Smooth muscle cell (in vitro differentiated cells): ENCODE results near the gene UBTF. TPM values are rescaled to one million over a fixed set of nuclear protein-coding genes. Genes with fewer than 3 reads are reported as not detected.

Source experiments
- DNase-seq: peaks from one replicate; lab custom pipeline; 2025; ENCODE audit not compliant: unreplicated experiment; lab: John Stamatoyannopoulos, UW
- H2AFZ ChIP-seq: fragments of 200-600 bp; sonication (generic); 2 replicates; pipeline ENCODE4 v1.6.0; 2016; ENCODE audit warnings: antibody characterized with exemption, low read depth, mild to moderate bottlenecking
- H3F3A ChIP-seq: fragments of 200-600 bp; sonication (generic); 2 replicates; pipeline ENCODE4 v1.6.0; 2017; ENCODE audit warnings: antibody characterized with exemption, low read depth
- H3K27ac ChIP-seq: fragments of 200-600 bp; sonication (generic); 2 replicates; pipeline ENCODE4 v1.5.1; 2016; ENCODE audit warnings: low read depth, mild to moderate bottlenecking
- H3K27me3 ChIP-seq: fragments of 200-600 bp; sonication (generic); 2 replicates; pipeline ENCODE4 v1.6.1; 2016; ENCODE audit warnings: low read depth, mild to moderate bottlenecking
- H3K36me3 ChIP-seq: fragments of 200-600 bp; sonication (generic); 2 replicates; pipeline ENCODE4 v1.5.1; 2016; ENCODE audit warnings: low read depth
- H3K4me1 ChIP-seq: fragments of 200-600 bp; sonication (generic); 2 replicates; pipeline ENCODE4 v1.5.1; 2016; ENCODE audit warnings: low read depth
- H3K4me2 ChIP-seq: fragments of 200-600 bp; sonication (generic); 2 replicates; pipeline ENCODE4 v1.6.0; 2016; ENCODE audit warnings: mild to moderate bottlenecking
- H3K4me3 ChIP-seq: fragments of 200-600 bp; sonication (generic); 2 replicates; pipeline ENCODE4 v1.5.1; 2016; ENCODE audit warnings: mild to moderate bottlenecking
- H3K79me2 ChIP-seq: fragments of 200-600 bp; sonication (generic); 2 replicates; pipeline ENCODE4 v1.6.0; 2016; ENCODE audit warnings: low read depth, mild to moderate bottlenecking
- H3K9ac ChIP-seq: fragments of 200-600 bp; sonication (generic); 2 replicates; pipeline ENCODE4 v1.6.0; 2016; ENCODE audit warnings: low read depth
- H3K9me3 ChIP-seq: fragments of 200-600 bp; sonication (generic); replicated peaks from 2 replicates; pipeline ENCODE4 v1.5.1; 2016; ENCODE audit warnings: low read depth
- H4K20me1 ChIP-seq: fragments of 200-600 bp; sonication (generic); 2 replicates; pipeline ENCODE4 v1.6.0; 2016; ENCODE audit warnings: low read depth
- WGBS: methylation state at CpG from one replicate; pipeline ENCODE4 v1.1.7; 2016; ENCODE audit warnings: low lambda C conversion rate; 5-methylcytosine and 5-hydroxymethylcytosine counted together
- polyA plus RNA-seq: library from polyadenylated mRNA; unstranded; fragments of >200 nt; fragmentation: Nextera tagmentation; extraction: Ambion mirVana; gene quantifications from 2 replicates; pipeline ENCODE4 v1.2.1, GENCODE V29; 2016
- total RNA-seq: library from RNA; depleted of rRNA; stranded (reverse); fragments of >200 nt; gene quantifications from 2 replicates; pipeline ENCODE4 v1.2.3, GENCODE V29; 2014
- TF ChIP-seq, protein P1 (sequence below): fragments of 200-600 bp; sonication (generic); IDR thresholded peaks from 2 replicates; pipeline ENCODE4 v1.5.1; 2017; ENCODE audit warnings: borderline replicate concordance, mild to moderate bottlenecking, antibody characterized with exemption; ENCODE audit not compliant: insufficient read depth, poor library complexity, severe bottlenecking

UBTF gene
- total and polyA plus RNA-seq, 2 experiments from 2014 or later, result 18.2 to 22.1 TPM

DNA sequence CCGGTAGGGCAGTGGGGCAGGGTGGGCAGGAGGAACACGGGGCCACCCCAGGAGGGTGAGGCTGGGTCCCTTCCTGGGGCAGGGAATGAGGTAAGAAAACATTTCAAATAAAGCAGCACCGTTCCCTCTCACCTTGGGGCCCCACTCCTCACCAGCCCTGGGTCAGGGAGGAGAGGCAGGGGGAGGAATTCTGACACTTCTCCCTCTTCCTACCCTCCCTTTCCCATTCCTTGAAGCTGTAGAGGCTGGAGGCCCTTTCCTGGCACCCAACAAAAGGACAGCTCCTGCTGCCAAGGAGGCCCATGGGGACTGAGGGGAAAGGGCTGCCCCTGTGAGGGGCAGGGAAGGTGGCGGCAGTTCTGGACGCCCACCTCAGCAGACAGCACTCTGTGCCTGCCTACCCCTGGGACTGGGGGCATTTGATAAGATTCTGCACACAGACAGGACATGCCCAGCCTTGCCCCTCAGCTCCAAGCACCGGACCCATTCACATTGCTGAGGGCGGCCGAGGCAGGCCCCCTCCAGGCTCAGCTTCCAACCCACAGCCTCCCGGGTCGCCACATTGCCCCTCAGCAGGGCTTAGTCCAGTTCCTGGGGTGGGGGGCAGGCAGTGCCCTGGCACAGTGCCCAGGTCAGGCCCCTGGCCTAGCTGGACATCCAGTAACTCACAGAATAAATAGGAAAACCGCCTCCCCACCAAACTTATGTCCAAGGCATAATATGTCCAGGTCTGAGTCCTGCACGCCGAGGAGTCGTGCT, 26.0 kb downstream of the UBTF start:
- no peak overlapping the region for H3K9ac ChIP-seq
- H2AFZ ChIP-seq, result no peak overlapping the region
- H3K27me3 ChIP-seq, result no peaks in the 10 kb centered on the region
- DNase-seq, result no peak
- H3K27ac ChIP-seq, result peak overlapping the region; percentile 62
- 96% methylated on average over 14 of the region's 14 CpGs for WGBS
- H3K4me2 ChIP-seq, result no peak overlapping the region
- no peaks in the 10 kb centered on the region for H4K20me1 ChIP-seq
- TF ChIP-seq, protein P1, sequence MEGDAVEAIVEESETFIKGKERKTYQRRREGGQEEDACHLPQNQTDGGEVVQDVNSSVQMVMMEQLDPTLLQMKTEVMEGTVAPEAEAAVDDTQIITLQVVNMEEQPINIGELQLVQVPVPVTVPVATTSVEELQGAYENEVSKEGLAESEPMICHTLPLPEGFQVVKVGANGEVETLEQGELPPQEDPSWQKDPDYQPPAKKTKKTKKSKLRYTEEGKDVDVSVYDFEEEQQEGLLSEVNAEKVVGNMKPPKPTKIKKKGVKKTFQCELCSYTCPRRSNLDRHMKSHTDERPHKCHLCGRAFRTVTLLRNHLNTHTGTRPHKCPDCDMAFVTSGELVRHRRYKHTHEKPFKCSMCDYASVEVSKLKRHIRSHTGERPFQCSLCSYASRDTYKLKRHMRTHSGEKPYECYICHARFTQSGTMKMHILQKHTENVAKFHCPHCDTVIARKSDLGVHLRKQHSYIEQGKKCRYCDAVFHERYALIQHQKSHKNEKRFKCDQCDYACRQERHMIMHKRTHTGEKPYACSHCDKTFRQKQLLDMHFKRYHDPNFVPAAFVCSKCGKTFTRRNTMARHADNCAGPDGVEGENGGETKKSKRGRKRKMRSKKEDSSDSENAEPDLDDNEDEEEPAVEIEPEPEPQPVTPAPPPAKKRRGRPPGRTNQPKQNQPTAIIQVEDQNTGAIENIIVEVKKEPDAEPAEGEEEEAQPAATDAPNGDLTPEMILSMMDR, result no peak
- H3K79me2 ChIP-seq, result peaks cover 32% of the 10 kb centered on the region
- peaks cover 5% of the 10 kb centered on the region for H3K4me1 ChIP-seq
- H3K4me3 ChIP-seq, result no peak overlapping the region
- no peaks in the 10 kb centered on the region for H3K9me3 ChIP-seq
- H3K36me3 ChIP-seq, result no peaks in the 10 kb centered on the region
- H3F3A ChIP-seq, result peaks cover 9% of the 10 kb centered on the region

DNA sequence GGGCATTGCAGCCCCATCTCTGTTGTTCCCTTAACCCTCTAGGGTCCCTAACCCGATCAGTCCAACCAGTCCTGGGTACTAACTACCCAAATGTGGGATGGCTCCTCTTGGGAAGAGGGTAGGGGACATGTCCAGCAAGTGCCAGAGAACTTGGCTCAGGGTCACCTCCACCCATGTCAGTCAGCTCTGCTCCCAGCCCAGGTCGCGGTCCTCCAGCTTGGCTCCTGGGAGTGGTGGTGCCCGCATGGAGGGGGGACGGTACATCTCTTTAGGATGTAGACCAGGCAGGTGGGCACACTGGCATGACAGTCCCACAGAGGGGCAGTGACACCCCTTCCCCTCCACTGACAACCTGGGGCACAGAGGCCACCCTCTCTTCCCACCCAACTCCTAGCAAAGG, 26.7 kb downstream of the UBTF start:
- H3K4me1 ChIP-seq, result peaks cover 4% of the 10 kb centered on the region
- H3F3A ChIP-seq, result peaks cover 9% of the 10 kb centered on the region
- peak overlapping the region; percentile 62 for H3K27ac ChIP-seq
- H3K9me3 ChIP-seq, result no peaks in the 10 kb centered on the region
- H4K20me1 ChIP-seq, result no peaks in the 10 kb centered on the region
- H3K4me2 ChIP-seq, result no peak overlapping the region
- 96% methylated on average over 5 of the region's 5 CpGs for WGBS
- H3K27me3 ChIP-seq, result no peaks in the 10 kb centered on the region
- H3K79me2 ChIP-seq, result peaks cover 32% of the 10 kb centered on the region
- H2AFZ ChIP-seq, result no peak overlapping the region
- no peaks in the 10 kb centered on the region for H3K36me3 ChIP-seq
- TF ChIP-seq, protein P1, result no peak
- DNase-seq, result no peak
- no peak overlapping the region for H3K9ac ChIP-seq
- H3K4me3 ChIP-seq, result no peak overlapping the region

DNA sequence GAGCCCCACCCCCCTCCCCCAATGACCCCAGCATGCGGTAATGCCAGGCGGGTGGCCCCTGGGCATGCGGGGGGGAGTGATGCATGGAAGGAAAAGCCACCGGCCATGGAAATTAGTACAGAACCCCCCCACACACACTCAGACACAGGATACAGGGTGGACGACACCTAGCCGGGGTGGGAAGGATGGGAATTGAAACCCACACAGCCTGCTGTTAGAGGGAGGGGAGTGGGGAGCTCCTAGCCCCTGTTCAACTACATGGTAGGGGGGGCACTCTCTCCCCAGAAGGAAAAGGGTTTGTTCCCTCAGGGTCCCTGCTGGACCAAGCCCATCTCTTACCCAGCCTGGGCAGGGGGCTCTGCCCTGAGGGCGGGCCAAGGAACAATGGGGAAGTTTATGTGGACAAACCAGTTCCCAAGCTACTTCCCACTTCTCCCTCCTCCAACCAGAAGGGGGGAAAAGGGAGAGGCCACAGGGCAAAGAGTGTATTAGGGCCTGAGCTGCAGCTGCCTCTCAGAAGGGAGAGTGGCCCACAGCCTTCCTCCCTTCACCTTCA, 27.5 kb downstream of the UBTF start:
- Histone ChIP-seq H3F3A (peaks cover 9% of the 10 kb centered on the region), H3K79me2 (peaks cover 32% of the 10 kb centered on the region), H4K20me1 (no peaks in the 10 kb centered on the region), H3K36me3 (no peaks in the 10 kb centered on the region), H3K4me1 (peaks cover 7% of the 10 kb centered on the region), H3K4me2 (no peak overlapping the region), H3K9ac (no peak overlapping the region), H3K27ac (peak overlapping the region; percentile 62), H3K9me3 (no peaks in the 10 kb centered on the region), H3K4me3 (no peak overlapping the region), H3K27me3 (no peaks in the 10 kb centered on the region), H2AFZ (no peak overlapping the region)
- 74% methylated on average over 7 of the region's 7 CpGs for WGBS
- TF ChIP-seq, protein P1, result no peak
- no peak for DNase-seq
